ENCODE results near the gene CD300LD.
"Not testable (repeated sequence)": the region's sequence is repeated elsewhere in the genome, so short reads cannot be mapped to it uniquely, and the experiment has no call there.

The CD300LD gene

DNA sequence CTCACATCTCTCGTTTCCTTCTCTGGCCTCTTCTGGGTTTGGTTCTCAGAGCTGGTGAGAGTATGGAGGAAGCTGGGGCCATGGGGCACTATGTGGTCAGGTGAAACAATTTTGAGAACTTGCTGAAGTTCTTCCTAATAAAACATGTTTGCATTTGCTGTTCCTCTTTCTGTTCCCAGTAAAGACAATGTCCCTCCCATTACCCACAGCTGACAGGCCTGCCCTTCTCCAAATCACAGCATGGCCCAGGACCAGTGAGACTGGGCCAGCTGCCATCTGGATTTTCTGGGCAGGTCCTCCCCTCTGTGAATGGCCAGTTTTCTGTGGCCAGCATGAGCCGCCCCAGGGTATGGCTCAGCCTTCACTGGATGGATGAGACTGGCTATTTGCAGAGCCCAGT lies 24.7 kb downstream of the CD300LD start, which contains the start of gene CD300H:
Gene CD300H, minus strand, starts transcription at position 113 of the 400 bp plus-strand sequence.
- no peak within 1 kb of the TSS for H3K4me3 ChIP-seq (ENCODE audit: low read depth, low read length)
- no peak for DNase-seq (ENCODE audit: low read depth)
- TF ChIP-seq, protein P1, sequence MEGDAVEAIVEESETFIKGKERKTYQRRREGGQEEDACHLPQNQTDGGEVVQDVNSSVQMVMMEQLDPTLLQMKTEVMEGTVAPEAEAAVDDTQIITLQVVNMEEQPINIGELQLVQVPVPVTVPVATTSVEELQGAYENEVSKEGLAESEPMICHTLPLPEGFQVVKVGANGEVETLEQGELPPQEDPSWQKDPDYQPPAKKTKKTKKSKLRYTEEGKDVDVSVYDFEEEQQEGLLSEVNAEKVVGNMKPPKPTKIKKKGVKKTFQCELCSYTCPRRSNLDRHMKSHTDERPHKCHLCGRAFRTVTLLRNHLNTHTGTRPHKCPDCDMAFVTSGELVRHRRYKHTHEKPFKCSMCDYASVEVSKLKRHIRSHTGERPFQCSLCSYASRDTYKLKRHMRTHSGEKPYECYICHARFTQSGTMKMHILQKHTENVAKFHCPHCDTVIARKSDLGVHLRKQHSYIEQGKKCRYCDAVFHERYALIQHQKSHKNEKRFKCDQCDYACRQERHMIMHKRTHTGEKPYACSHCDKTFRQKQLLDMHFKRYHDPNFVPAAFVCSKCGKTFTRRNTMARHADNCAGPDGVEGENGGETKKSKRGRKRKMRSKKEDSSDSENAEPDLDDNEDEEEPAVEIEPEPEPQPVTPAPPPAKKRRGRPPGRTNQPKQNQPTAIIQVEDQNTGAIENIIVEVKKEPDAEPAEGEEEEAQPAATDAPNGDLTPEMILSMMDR (IDR thresholded peaks at IDR 0.05; ENCODE audit: low read depth, low read length, missing control alignments) = no peak

DNA sequence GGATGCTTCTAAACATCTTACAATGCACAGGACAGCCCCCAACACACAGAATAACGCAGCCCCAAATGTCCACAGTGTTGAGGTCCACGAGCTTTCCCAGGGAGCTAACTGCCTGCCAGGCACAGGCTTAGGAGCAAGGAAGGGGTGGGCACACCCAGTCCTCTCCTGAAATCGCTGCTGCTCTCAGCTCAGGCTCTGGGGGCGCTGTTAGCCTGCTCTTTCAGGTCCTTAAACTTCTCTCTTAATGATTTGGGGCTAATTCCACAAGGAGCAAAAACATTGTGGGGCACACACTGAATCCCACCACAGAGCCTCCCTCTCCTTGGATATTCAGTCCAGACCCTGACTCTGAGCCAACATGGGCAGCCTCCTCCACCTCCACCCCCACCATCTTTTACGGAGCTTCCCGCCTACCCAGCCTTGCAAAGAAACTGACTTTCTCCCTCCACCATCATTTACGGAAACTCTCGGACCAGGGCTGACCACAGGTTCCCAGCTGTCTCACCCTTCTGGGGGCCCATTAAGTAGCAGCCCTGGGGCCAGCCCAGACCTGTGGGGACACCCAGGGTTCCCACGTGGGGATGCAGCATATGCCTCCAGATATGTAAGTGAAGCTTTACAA lies 25.8 kb downstream of the CD300LD start:
- TF ChIP-seq, protein P1 (IDR thresholded peaks at IDR 0.05; ENCODE audit: low read depth, low read length, missing control alignments) = peak; percentile 86
- DNase-seq (ENCODE audit: low read depth) = peak; percentile 7

DNA sequence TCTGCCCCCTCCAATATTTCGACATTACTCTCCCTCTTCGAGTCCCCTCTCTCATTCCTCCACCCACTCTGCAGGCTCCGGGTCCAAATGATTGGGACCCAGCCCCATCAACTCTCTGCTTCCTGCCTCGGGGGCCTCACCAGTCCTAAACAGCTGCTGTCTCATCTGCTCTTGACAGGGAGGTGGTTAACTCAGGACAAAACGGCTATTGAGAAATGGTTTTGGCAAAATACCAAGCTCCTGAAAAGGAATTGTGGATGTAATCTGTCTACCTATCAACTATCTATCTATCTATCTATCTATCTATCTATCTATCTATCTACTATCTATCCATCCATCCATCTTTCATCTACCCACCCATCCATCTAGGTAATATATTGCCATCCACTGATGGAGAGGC lies 27.0 kb downstream of the CD300LD start:
- DNase-seq (ENCODE audit: low read depth) = no peak
- TF ChIP-seq, protein P1 (IDR thresholded peaks at IDR 0.05; ENCODE audit: low read depth, low read length, missing control alignments) = no peak
- H3K4me3 ChIP-seq (ENCODE audit: low read depth, low read length) = no peak overlapping the region

More for the DNA sequence above, 25.8 kb downstream of the CD300LD start:
- H3K4me3 ChIP-seq (ENCODE audit: low read depth, low read length) = no peak overlapping the region

DNA sequence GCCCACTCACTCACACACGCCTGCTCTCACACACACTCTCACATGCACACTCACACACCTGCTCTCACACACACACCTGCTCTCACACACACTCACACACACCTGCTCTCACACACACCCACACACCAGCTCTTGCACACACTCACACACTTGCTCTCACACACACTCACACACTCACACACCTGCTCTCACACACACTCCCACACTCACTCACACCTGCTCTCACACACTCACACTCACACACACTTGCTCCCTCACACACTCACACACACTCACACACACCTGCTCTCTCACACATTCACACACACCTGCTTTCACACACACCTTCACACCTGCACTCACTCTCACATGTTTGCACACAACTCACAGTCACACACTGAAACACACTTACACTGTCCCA lies 28.7 kb downstream of the CD300LD start:
- TF ChIP-seq, protein P1 (IDR thresholded peaks at IDR 0.05; ENCODE audit: low read depth, low read length, missing control alignments) = no peak
- no peak overlapping the region for H3K4me3 ChIP-seq (ENCODE audit: low read depth, low read length)
- DNase-seq (ENCODE audit: low read depth) = no peak

DNA sequence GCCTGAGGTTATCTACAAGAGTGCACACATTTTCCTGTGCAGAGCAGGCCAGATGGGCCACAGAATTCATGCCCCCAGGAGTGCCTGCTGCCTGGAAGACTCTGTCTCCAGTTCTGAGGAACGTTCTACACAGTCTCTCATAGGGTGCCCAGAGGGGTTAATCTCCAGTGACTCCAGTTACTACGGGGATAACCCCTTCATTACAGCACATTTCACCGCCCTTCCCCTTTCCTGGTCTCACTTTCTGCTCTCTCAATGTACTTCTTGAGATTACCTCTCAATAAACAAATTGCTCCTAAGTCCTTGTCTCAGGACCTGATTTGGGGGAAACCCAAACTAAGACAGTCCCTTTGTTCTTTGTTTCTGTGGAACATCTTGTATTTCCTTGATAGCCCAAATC lies 30.5 kb downstream of the CD300LD start:
- no peak for DNase-seq (ENCODE audit: low read depth)
- TF ChIP-seq, protein P1 (IDR thresholded peaks at IDR 0.05; ENCODE audit: low read depth, low read length, missing control alignments) = no peak
- H3K4me3 ChIP-seq (ENCODE audit: low read depth, low read length) = no peak overlapping the region

GRCh38 chr17:74558882-74559519 lies 33.1 kb downstream of the CD300LD start:
- no peak overlapping the region for H3K4me3 ChIP-seq (ENCODE audit: low read depth, low read length)
- TF ChIP-seq, protein P1 (IDR thresholded peaks at IDR 0.05; ENCODE audit: low read depth, low read length, missing control alignments) = no peak
- no peak for DNase-seq (ENCODE audit: low read depth)

GRCh38 chr17:74558402-74558801 lies 33.7 kb downstream of the CD300LD start:
- not testable (repeated sequence) for DNase-seq (ENCODE audit: low read depth); H3K4me3 ChIP-seq (ENCODE audit: low read depth, low read length)
